HepG2 (cell line): ENCODE results near the gene SEC11A. TPM values are rescaled to one million over a fixed set of nuclear protein-coding genes. Genes with fewer than 3 reads are reported as not detected.

Experiments
- ATAC-seq: fragments of 200-7000 bp; cut with Tn5 transposase; 3 replicates; pipeline ENCODE4 v1.9.1; 2020; ENCODE audit warnings: mild to moderate bottlenecking, moderate library complexity
- BruUV-seq: library from RNA; stranded (reverse); fragments of 400-500 nt; replicated peaks from 2 replicates; lab custom pipeline; 2021; lab: Mats Ljungman, UMichigan
- CTCF ChIA-PET: fragments of 300-600 bp; formaldehyde crosslinking; extraction: SDS; loops from one replicate; lab custom pipeline; 2021; ENCODE audit warnings: low total read pairs, inconsistent platforms, low intra/inter-chr PET ratio; lab: Yijun Ruan, JAX
- POLR2A ChIA-PET: fragments of 350-600 bp; sonication (Branson Sonifier 250); formaldehyde crosslinking; loops from one replicate; lab custom pipeline; 2020; ENCODE audit warnings: antibody characterized with exemption, inconsistent platforms; lab: Yijun Ruan, JAX
- DNase-seq: peaks from one replicate; pipeline ENCODE4 v3.0.0-alpha.2; 2015; ENCODE audit warnings: low spot score
- FAIRE-seq: peaks from 3 replicates; lab custom pipeline; 2011; peaks lifted over from hg19 to GRCh38; lab: Jason Lieb, UNC
- H2AFZ ChIP-seq: one replicate; pipeline ENCODE4 v1.6.1; 2011; ENCODE audit warnings: low read length, inconsistent platforms
- H3K27ac ChIP-seq: fragments of 300-600 bp; 3 replicates; pipeline ENCODE4 v1.8.0; 2011; ENCODE audit warnings: mixed run types, mild to moderate bottlenecking, mixed read lengths, low read length, inconsistent platforms; ENCODE audit not compliant: insufficient read depth; ENCODE audit errors: extremely low read length
- H3K27me3 ChIP-seq, 2 experiments: fragments of 200-600 bp in 1 of 2; 2 replicates in 1 of 2; 3 replicates in 1 of 2; pipeline versions ENCODE4 v1.6.0 to v1.8.0; 2011; ENCODE audit warnings: low read length in 2 of 2, mild to moderate bottlenecking in 2 of 2, moderate library complexity in 2 of 2, inconsistent platforms in 1 of 2; ENCODE audit not compliant: insufficient read depth in 2 of 2, control insufficient read depth in 1 of 2
- H3K36me3 ChIP-seq, 2 experiments: fragments of 200-600 bp in 1 of 2; replicated peaks in 1 of 2; 2 replicates in 1 of 2; 3 replicates in 1 of 2; pipeline versions ENCODE4 v1.5.1 to v1.8.0; 2011; ENCODE audit warnings: low read length in 2 of 2, inconsistent platforms in 1 of 2; ENCODE audit not compliant: insufficient read depth in 2 of 2, control insufficient read depth in 1 of 2
- H3K4me1 ChIP-seq: 2 replicates; pipeline ENCODE4 v1.5.1; 2012; ENCODE audit warnings: low read length, inconsistent platforms; ENCODE audit not compliant: insufficient read depth
- H3K4me2 ChIP-seq: 2 replicates; pipeline ENCODE4 v1.6.0; 2011; ENCODE audit warnings: low read depth, low read length, inconsistent platforms
- H3K4me3 ChIP-seq, 3 experiments: fragments of 200-600 bp in 1 of 3; sonication (generic), shearing (Covaris generic) in 1 of 3; replicated peaks in 1 of 3; 2 replicates each; pipeline ENCODE4 v1.5.1; 2011 to 2016; ENCODE audit warnings: low read length in 3 of 3, inconsistent platforms in 2 of 3, low read depth in 2 of 3, mild to moderate bottlenecking in 2 of 3, control low read depth in 1 of 3, mixed read lengths in 1 of 3; ENCODE audit not compliant: insufficient read depth in 1 of 3
- H3K79me2 ChIP-seq: one replicate; pipeline ENCODE4 v1.6.1; 2011; ENCODE audit warnings: low read length, inconsistent platforms; ENCODE audit not compliant: insufficient read depth
- H3K9ac ChIP-seq: 2 replicates; pipeline ENCODE4 v1.6.0; 2011; ENCODE audit warnings: mild to moderate bottlenecking, low read depth, low read length, inconsistent platforms; ENCODE audit not compliant: insufficient read depth
- H3K9me3 ChIP-seq: 2 replicates; pipeline ENCODE4 v1.5.1; 2012; ENCODE audit warnings: mild to moderate bottlenecking, low read length
- H4K20me1 ChIP-seq: 2 replicates; pipeline ENCODE4 v1.6.0; 2011; ENCODE audit warnings: inconsistent platforms, mild to moderate bottlenecking, low read length, moderate library complexity; ENCODE audit not compliant: insufficient read depth
- ATAD3A ChIP-seq: sonication (generic); formaldehyde crosslinking; IDR thresholded peaks from 2 replicates; pipeline ENCODE4 v1.4.0; 2020; ENCODE audit warnings: missing genetic modification reagents
- BRF2 ChIP-seq: sonication (generic); formaldehyde crosslinking; IDR thresholded peaks from 2 replicates; pipeline ENCODE4 v1.8.1; 2022; ENCODE audit warnings: mild to moderate bottlenecking, missing genetic modification reagents
- IRF9 ChIP-seq: sonication (generic); formaldehyde crosslinking; IDR thresholded peaks from 2 replicates; pipeline ENCODE4 v1.8.0; 2022; ENCODE audit warnings: missing genetic modification reagents, mild to moderate bottlenecking, borderline replicate concordance
- MAZ ChIP-seq, 2 experiments: sonication (generic) in 1 of 2; formaldehyde crosslinking in 1 of 2; IDR thresholded peaks; 2 replicates each; pipeline versions ENCODE4 v1.5.0 to v1.6.1; 2012 to 2020; ENCODE audit warnings: low read depth in 2 of 2, mild to moderate bottlenecking in 2 of 2, borderline replicate concordance in 1 of 2, improper control_type of control experiment in 1 of 2, low read length in 1 of 2, missing genetic modification reagents in 1 of 2, moderate library complexity in 1 of 2
- MYNN ChIP-seq: sonication (generic); formaldehyde crosslinking; IDR thresholded peaks from 2 replicates; pipeline ENCODE4 v1.4.0; 2020; ENCODE audit warnings: mild to moderate bottlenecking, low read depth, missing genetic modification reagents
- NR2F1 ChIP-seq, 2 experiments: fragments of 450-650 bp in 1 of 2; formaldehyde crosslinking in 1 of 2; IDR thresholded peaks; 2 replicates each; pipeline versions ENCODE4 v1.5.0 to v1.6.1; 2016 to 2020; ENCODE audit warnings: mild to moderate bottlenecking in 1 of 2, missing compliant biosample characterization in 1 of 2, missing genetic modification reagents in 1 of 2, moderate library complexity in 1 of 2
- PHF5A ChIP-seq: IDR thresholded peaks from one replicate; pipeline ENCODE4 v1.6.1; 2018; ENCODE audit warnings: low read depth, missing genetic modification reagents; ENCODE audit not compliant: unreplicated experiment
- TRIM24 ChIP-seq: sonication (generic); formaldehyde crosslinking; IDR thresholded peaks from 2 replicates; pipeline ENCODE4 v1.8.0; 2022; ENCODE audit warnings: mild to moderate bottlenecking, missing genetic modification reagents
- ZFP36L1 ChIP-seq: sonication (generic); formaldehyde crosslinking; IDR thresholded peaks from 2 replicates; pipeline ENCODE4 v1.8.0; 2022; ENCODE audit warnings: mild to moderate bottlenecking, missing genetic modification reagents, moderate library complexity
- ZMYM2 ChIP-seq: sonication (generic); formaldehyde crosslinking; IDR thresholded peaks from 2 replicates; pipeline ENCODE4 v1.8.0; 2022; ENCODE audit warnings: mild to moderate bottlenecking, missing genetic modification reagents
- ZNF160 ChIP-seq: sonication (generic); formaldehyde crosslinking; IDR thresholded peaks from 2 replicates; pipeline ENCODE4 v1.8.0; 2022; ENCODE audit warnings: mild to moderate bottlenecking, inconsistent platforms, missing genetic modification reagents
- ZNF225 ChIP-seq: sonication (generic); formaldehyde crosslinking; IDR thresholded peaks from 2 replicates; pipeline ENCODE4 v1.4.0; 2020; ENCODE audit warnings: mild to moderate bottlenecking, missing genetic modification reagents
- ZNF501 ChIP-seq: sonication (generic); formaldehyde crosslinking; IDR thresholded peaks from 2 replicates; pipeline ENCODE4 v1.5.1; 2020; ENCODE audit warnings: mild to moderate bottlenecking, moderate library complexity, missing genetic modification reagents
- ZNF567 ChIP-seq: sonication (generic); formaldehyde crosslinking; IDR thresholded peaks from 2 replicates; pipeline ENCODE4 v1.8.1; 2023; ENCODE audit warnings: mild to moderate bottlenecking, missing genetic modification reagents, borderline replicate concordance
- ZNF629 ChIP-seq: sonication (generic); formaldehyde crosslinking; conservative IDR thresholded peaks from 2 replicates; pipeline ENCODE4 v1.5.0; 2020; ENCODE audit warnings: missing genetic modification reagents
- ZNF775 ChIP-seq: sonication (generic); formaldehyde crosslinking; IDR thresholded peaks from 2 replicates; pipeline ENCODE4 v1.4.0; 2020; ENCODE audit warnings: missing genetic modification reagents, mild to moderate bottlenecking, moderate library complexity, borderline replicate concordance
- WGBS: methylation state at CpG from one replicate; pipeline ENCODE4 v1.1.6; 2017; ENCODE audit warnings: low lambda C conversion rate; 5-methylcytosine and 5-hydroxymethylcytosine counted together
- in situ Hi-C: cut with HindIII; loops from 2 replicates; pipeline ENCODE4 v1.10.0; 2017; ENCODE audit warnings: low pct_unique_long_range_greater_than_20kb; ENCODE audit not compliant: extremely low pct_ligation_motif_present
- intact Hi-C: fragments of 100-400 bp; cut with micrococcal nuclease; formaldehyde crosslinking; loops from one replicate; pipeline ENCODE4 v1.10.0; 2022; ENCODE audit not compliant: unreplicated experiment
- polyA plus RNA-seq, 8 experiments: library from polyadenylated mRNA; depleted of rRNA in 3 of 8; stranded (reverse) in 7 of 8; unstranded in 1 of 8; fragments of >200 nt; fragmentation: Illumina TruSeq in 4 of 8; extraction: Trizol in 4 of 8; gene quantifications; 2 replicates each; pipeline versions ENCODE4 v1.2.1 to v1.2.3, GENCODE V29; 2011 to 2016; ENCODE audit warnings: low read depth in 4 of 8, missing spikeins in 1 of 8, mixed read lengths in 1 of 8; ENCODE audit not compliant: insufficient read depth in 1 of 8
- total RNA-seq, 5 experiments: library from RNA; depleted of rRNA; stranded (reverse); fragments of >200 nt; fragmentation: Illumina TruSeq; extraction: Trizol; gene quantifications; 2 replicates each; pipeline ENCODE4 v1.2.3, GENCODE V29; 2016; ENCODE audit warnings: low read depth in 1 of 5
- TF ChIP-seq, protein P1 (sequence below): sonication (generic); formaldehyde crosslinking; IDR thresholded peaks from 2 replicates; pipeline ENCODE4 v1.4.0; 2020; ENCODE audit warnings: missing genetic modification reagents, borderline replicate concordance

Gene SEC11A
- total and polyA plus RNA-seq, 2 of the 13 experiments (the other 11 are each of a cell fraction or from before 2014, with no cell fraction given), result 141 to 230 TPM

GRCh38 chr15:84761607-84762131, 45.7 kb upstream of the SEC11A start:
- 81% methylated on average over 4 of the region's 4 CpGs for WGBS
- no peak overlapping the region for H3K27ac ChIP-seq
- no peak overlapping the region for H2AFZ ChIP-seq
- in situ Hi-C loops, result no loop called here
- no peaks in the 10 kb centered on the region for H3K9me3 ChIP-seq
- H3K4me2 ChIP-seq, result no peak overlapping the region
- peaks cover 19% of the 10 kb centered on the region; the same call in 1 of the 2 replicates for H4K20me1 ChIP-seq
- BruUV-seq, result no TSS peak
- peaks cover 62% of the 10 kb centered on the region for H3K4me1 ChIP-seq
- ChIA-PET CTCF (no interaction called here), POLR2A (interaction anchor here (0.9 kb wide), 1 partner anchor 10 kb away, joined by 3 read pairs; no protein-coding TSS in a partner anchor)
- H3K9ac ChIP-seq, result no peak overlapping the region
- H3K27me3 ChIP-seq, result no peaks in the 10 kb centered on the region
- FAIRE-seq, result no peak
- peaks cover 7 to 14% of the 10 kb centered on the region in 2 experiments for H3K36me3 ChIP-seq
- TF ChIP-seq PHF5A (CRISPR knock-in tag) (no peak), ATAD3A (CRISPR knock-in tag) (no peak), ZNF567 (no peak), ZNF225 (CRISPR knock-in tag) (no peak), ZNF501 (CRISPR knock-in tag) (no peak), IRF9 (CRISPR knock-in tag) (no peak), BRF2 (CRISPR knock-in tag) (no peak), ZMYM2 (no peak), TRIM24 (CRISPR knock-in tag) (no peak), NR2F1 (CRISPR knock-in tag; IDR thresholded peaks at IDR 0.05) (no peak), ZFP36L1 (CRISPR knock-in tag) (no peak), ZNF629 (no peak), ZNF775 (CRISPR knock-in tag) (no peak), ZNF160 (CRISPR knock-in tag) (no peak), MAZ (IDR thresholded peaks at IDR 0.05; ENCODE audit: borderline replicate concordance, low read depth, low read length) (no peak), MAZ (CRISPR knock-in tag; IDR thresholded peaks at IDR 0.05; ENCODE audit: low read depth) (no peak), MYNN (CRISPR knock-in tag) (no peak)
- TF ChIP-seq, protein P1, sequence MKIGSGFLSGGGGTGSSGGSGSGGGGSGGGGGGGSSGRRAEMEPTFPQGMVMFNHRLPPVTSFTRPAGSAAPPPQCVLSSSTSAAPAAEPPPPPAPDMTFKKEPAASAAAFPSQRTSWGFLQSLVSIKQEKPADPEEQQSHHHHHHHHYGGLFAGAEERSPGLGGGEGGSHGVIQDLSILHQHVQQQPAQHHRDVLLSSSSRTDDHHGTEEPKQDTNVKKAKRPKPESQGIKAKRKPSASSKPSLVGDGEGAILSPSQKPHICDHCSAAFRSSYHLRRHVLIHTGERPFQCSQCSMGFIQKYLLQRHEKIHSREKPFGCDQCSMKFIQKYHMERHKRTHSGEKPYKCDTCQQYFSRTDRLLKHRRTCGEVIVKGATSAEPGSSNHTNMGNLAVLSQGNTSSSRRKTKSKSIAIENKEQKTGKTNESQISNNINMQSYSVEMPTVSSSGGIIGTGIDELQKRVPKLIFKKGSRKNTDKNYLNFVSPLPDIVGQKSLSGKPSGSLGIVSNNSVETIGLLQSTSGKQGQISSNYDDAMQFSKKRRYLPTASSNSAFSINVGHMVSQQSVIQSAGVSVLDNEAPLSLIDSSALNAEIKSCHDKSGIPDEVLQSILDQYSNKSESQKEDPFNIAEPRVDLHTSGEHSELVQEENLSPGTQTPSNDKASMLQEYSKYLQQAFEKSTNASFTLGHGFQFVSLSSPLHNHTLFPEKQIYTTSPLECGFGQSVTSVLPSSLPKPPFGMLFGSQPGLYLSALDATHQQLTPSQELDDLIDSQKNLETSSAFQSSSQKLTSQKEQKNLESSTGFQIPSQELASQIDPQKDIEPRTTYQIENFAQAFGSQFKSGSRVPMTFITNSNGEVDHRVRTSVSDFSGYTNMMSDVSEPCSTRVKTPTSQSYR (CRISPR knock-in tag), result no peak
- DNase-seq, result no peak
- H3K79me2 ChIP-seq, result peaks cover 86% of the 10 kb centered on the region
- H3K4me3 ChIP-seq, result no peak overlapping the region
- ATAC-seq, result no peak
- intact Hi-C loops, result no loop called here
